ENCODE measurements around the gene GUCY2D. TPM values are rescaled to one million over a fixed set of nuclear protein-coding genes. Genes with fewer than 3 reads are reported as not detected.

GUCY2D gene
- total RNA-seq, 4 donors from 2014 or later = 0.14 TPM; not detected in 3

GRCh38 chr17:7992516-7992915, 9.9 kb upstream of the GUCY2D start:
- Histone ChIP-seq H3K4me1 (peaks cover 0 to 16% (median 5%) of the 10 kb centered on the region in 4 donors), H3K4me3 (no peak overlapping the region), H3K9me3 (no peaks in the 10 kb centered on the region), H3K27ac (no peak overlapping the region), H3K36me3 (no peaks in the 10 kb centered on the region), H3K27me3 (peaks cover 2% of the 10 kb centered on the region)
- intact Hi-C loops (cut with DNase I; ENCODE audit: low total_unique reads) (no loop called here), in situ Hi-C loops (cut with MboI; ENCODE audit: low pct_ligation_motif_present in 1 of 4, low pct_unique_long_range_greater_than_20kb in 1 of 4, low sequenced_read_pairs in 3 of 4) (loop anchor here in 2 of 4 donors (25.0 kb wide), 1 partner anchor 130 kb away; the partner anchor contains the start of genes CYB5D1 (in 2 of the 2), NAA38 (in 2 of the 2) and TMEM88 (in 2 of the 2))
- no peak for DNase-seq
- TF ChIP-seq EP300 (IDR thresholded peaks at IDR 0.05; ENCODE audit: low read depth) = no peak
- TF ChIP-seq POLR2AphosphoS5 (IDR thresholded peaks at IDR 0.05) = no peak
- TF ChIP-seq CTCF (IDR thresholded peaks at IDR 0.05) = no peak
- no peak for TF ChIP-seq POLR2A (IDR thresholded peaks at IDR 0.05)
- 67 to 86% methylated on average over 1 to 2 of the region's 2 CpGs for WGBS, 2 donors (ENCODE audit: low coverage in 1 of 2)

GRCh38 chr17:7992924-7993323, 9.5 kb upstream of the GUCY2D start:
- no peak for DNase-seq
- H3K27ac ChIP-seq = no peak overlapping the region
- intact Hi-C loops (cut with DNase I; ENCODE audit: low total_unique reads) = no loop called here

GRCh38 chr17:7993972-7994589, 8.3 kb upstream of the GUCY2D start:
- in situ Hi-C loops (cut with MboI; ENCODE audit: low pct_ligation_motif_present in 1 of 4, low pct_unique_long_range_greater_than_20kb in 1 of 4, low sequenced_read_pairs in 3 of 4) (loop anchor here in 2 of 4 donors (25.0 kb wide), 1 partner anchor 132 kb away; the partner anchor contains the start of genes CYB5D1 (in 2 of the 2), NAA38 (in 2 of the 2) and TMEM88 (in 2 of the 2)), intact Hi-C loops (cut with DNase I; ENCODE audit: low total_unique reads) (no loop called here)
- peaks cover 0 to 18% (median 5%) of the 10 kb centered on the region in 4 donors for H3K4me1 ChIP-seq
- H3K36me3 ChIP-seq = no peaks in the 10 kb centered on the region
- TF ChIP-seq EP300 (IDR thresholded peaks at IDR 0.05; ENCODE audit: low read depth) (no peak), POLR2A (IDR thresholded peaks at IDR 0.05) (no peak)
- no peaks in the 10 kb centered on the region for H3K9me3 ChIP-seq
- H3K27ac ChIP-seq = no peak overlapping the region
- no peak overlapping the region for H3K4me3 ChIP-seq
- DNase-seq = no peak
- WGBS, 2 donors (ENCODE audit: low coverage in 1 of 2) = 88 to 91% methylated on average over 5 to 27 of the region's 27 CpGs
- H3K27me3 ChIP-seq = peaks cover 13% of the 10 kb centered on the region

More at GRCh38 chr17:7992924-7993323, 9.5 kb upstream of the GUCY2D start:
- Histone ChIP-seq H3K36me3 (no peaks in the 10 kb centered on the region), H3K9me3 (no peaks in the 10 kb centered on the region), H3K4me3 (no peak overlapping the region), H3K4me1 (peaks cover 0 to 18% (median 5%) of the 10 kb centered on the region in 4 donors), H3K27me3 (peaks cover 5% of the 10 kb centered on the region)
- TF ChIP-seq CTCF (IDR thresholded peaks at IDR 0.05) (no peak), EP300 (IDR thresholded peaks at IDR 0.05; ENCODE audit: low read depth) (no peak), POLR2AphosphoS5 (IDR thresholded peaks at IDR 0.05) (no peak), POLR2A (IDR thresholded peaks at IDR 0.05) (no peak)
- in situ Hi-C loops (cut with MboI; ENCODE audit: low pct_ligation_motif_present in 1 of 4, low pct_unique_long_range_greater_than_20kb in 1 of 4, low sequenced_read_pairs in 3 of 4) = loop anchor here in 2 of 4 donors (25.0 kb wide), 1 partner anchor 131 kb away; the partner anchor contains the start of genes CYB5D1 (in 2 of the 2), NAA38 (in 2 of the 2) and TMEM88 (in 2 of the 2)
- WGBS, 2 donors (ENCODE audit: low coverage in 1 of 2) = 8 to 55% methylated on average over 2 to 3 of the region's 3 CpGs

- Histone ChIP-seq H3K4me1 (peaks cover 0 to 5% (median 0%) of the 10 kb centered on the region in 4 donors), H3K9me3 (no peaks in the 10 kb centered on the region), H3K4me3 (no peak overlapping the region), H3K36me3 (no peaks in the 10 kb centered on the region), H3K27me3 (peaks cover 28% of the 10 kb centered on the region), H3K27ac (no peak overlapping the region)
- DNase-seq = no peak
- in situ Hi-C loops (cut with MboI; ENCODE audit: low pct_ligation_motif_present in 1 of 4, low pct_unique_long_range_greater_than_20kb in 1 of 4, low sequenced_read_pairs in 3 of 4) = loop anchor here in 2 of 4 donors (25.0 kb wide), 1 partner anchor 133 kb away; the partner anchor contains the start of genes CYB5D1 (in 2 of the 2), NAA38 (in 2 of the 2) and TMEM88 (in 2 of the 2)
- intact Hi-C loops (cut with DNase I; ENCODE audit: low total_unique reads) = no loop called here
- no peak for TF ChIP-seq POLR2AphosphoS5 (IDR thresholded peaks at IDR 0.05)
- TF ChIP-seq EP300 (IDR thresholded peaks at IDR 0.05; ENCODE audit: low read depth) = no peak
- TF ChIP-seq POLR2A (IDR thresholded peaks at IDR 0.05) = no peak
- no peak for TF ChIP-seq CTCF (IDR thresholded peaks at IDR 0.05)
- WGBS, 2 donors (ENCODE audit: low coverage in 1 of 2) = 89 to 100% methylated on average over 2 of the region's 2 CpGs
Observed at GRCh38 chr17:7995724-7996123, 6.7 kb upstream of the GUCY2D start.

Measured in transverse colon (tissue), 4 donors.